A549 (cell line): ENCODE results near the gene PSMB4. TPM values are rescaled to one million over a fixed set of nuclear protein-coding genes. Genes with fewer than 3 reads are reported as not detected.

Experiments used
- ATAC-seq, 2 experiments: fragments of 200-7000 bp in 1 of 2; fragments of >200 bp in 1 of 2; cut with Nextera tagmentation in 1 of 2; cut with Tn5 transposase in 1 of 2; 3 replicates each; pipeline versions ENCODE4 v1.8.0 to v1.9.1; 2018 to 2020; ENCODE audit warnings: mild to moderate bottlenecking in 1 of 2, moderate library complexity in 1 of 2
- CTCF ChIA-PET: fragments of 300-600 bp; sonication (Branson Sonifier 250); formaldehyde crosslinking; extraction: SDS; loops from one replicate; lab custom pipeline; 2021; ENCODE audit warnings: antibody characterized with exemption, inconsistent platforms; lab: Yijun Ruan, JAX
- POLR2A ChIA-PET: fragments of 350-600 bp; formaldehyde crosslinking; extraction: SDS; loops from one replicate; lab custom pipeline; 2021; ENCODE audit warnings: antibody characterized with exemption, inconsistent platforms; lab: Yijun Ruan, JAX
- DNase-seq, 2 experiments: peaks; one replicate each; pipeline versions ENCODE4 v3.0.0 to v3.0.0-alpha.2; 2011 to 2016; ENCODE audit warnings: low read depth in 1 of 2, low spot score in 1 of 2
- FAIRE-seq: peaks from 2 replicates; lab custom pipeline; 2011; peaks lifted over from hg19 to GRCh38; lab: Jason Lieb, UNC
- H3K27ac ChIP-seq, 2 experiments: fragments of >200 bp; sonication (Bioruptor Twin); formaldehyde crosslinking; 3 replicates each; pipeline ENCODE4 v1.5.1; 2016 to 2017
- H3K4me1 ChIP-seq: fragments of >200 bp; sonication (Bioruptor Twin); formaldehyde crosslinking; 3 replicates; pipeline ENCODE4 v1.6.1; 2016
- H3K4me2 ChIP-seq: fragments of >200 bp; sonication (Bioruptor Twin); formaldehyde crosslinking; 3 replicates; pipeline ENCODE4 v1.6.1; 2016
- H3K4me3 ChIP-seq: fragments of >200 bp; sonication (Bioruptor Twin); formaldehyde crosslinking; 3 replicates; pipeline ENCODE4 v1.5.1; 2016
- H3K9me3 ChIP-seq: fragments of >200 bp; sonication (Bioruptor Twin); formaldehyde crosslinking; 3 replicates; pipeline ENCODE4 v1.6.1; 2016
- ATOH8 ChIP-seq: fragments of 250-450 bp; sonication (Bioruptor Pico); IDR thresholded peaks from 2 replicates; pipeline ENCODE4 v1.5.0; 2020; ENCODE audit warnings: low read depth, mild to moderate bottlenecking, moderate library complexity
- BHLHE40 ChIP-seq: IDR thresholded peaks from 2 replicates; pipeline ENCODE4 v1.6.1; 2012; ENCODE audit warnings: low read depth, low read length, inconsistent platforms
- E2F6 ChIP-seq: IDR thresholded peaks from 2 replicates; pipeline ENCODE4 v1.6.1; 2012; ENCODE audit warnings: low read depth, borderline replicate concordance
- EHF ChIP-seq: fragments of 250-450 bp; sonication (Bioruptor Pico); IDR thresholded peaks from 2 replicates; pipeline ENCODE4 v1.5.0; 2020; ENCODE audit warnings: mild to moderate bottlenecking
- FOSB ChIP-seq: fragments of 250-450 bp; sonication (Bioruptor Pico); IDR thresholded peaks from 2 replicates; pipeline ENCODE4 v1.5.0; 2020; ENCODE audit warnings: mild to moderate bottlenecking, moderate library complexity
- FOSL2 ChIP-seq, 2 experiments: fragments of 450-650 bp in 1 of 2; fragments of >200 bp in 1 of 2; sonication (Bioruptor Twin) in 1 of 2; formaldehyde crosslinking; IDR thresholded peaks; 2 replicates each; pipeline versions ENCODE4 v1.5.0 to v1.6.1; 2016 to 2020; ENCODE audit warnings: mild to moderate bottlenecking in 1 of 2, moderate library complexity in 1 of 2
- FOXS1 ChIP-seq: fragments of 250-450 bp; sonication (Bioruptor Pico); IDR thresholded peaks from 2 replicates; pipeline ENCODE4 v1.5.0; 2020; ENCODE audit warnings: mild to moderate bottlenecking, moderate library complexity
- HOXB5 ChIP-seq: fragments of 250-450 bp; sonication (Bioruptor Pico); IDR thresholded peaks from 2 replicates; pipeline ENCODE4 v1.5.0; 2020; ENCODE audit warnings: mild to moderate bottlenecking, moderate library complexity
- MAFK ChIP-seq: fragments of 450-650 bp; IDR thresholded peaks from 2 replicates; pipeline ENCODE4 v1.6.1; 2014; ENCODE audit not compliant: partially characterized antibody
- MAZ ChIP-seq: fragments of 150-350 bp; IDR thresholded peaks from 2 replicates; pipeline ENCODE4 v1.6.1; 2014; ENCODE audit warnings: antibody characterized with exemption, low read depth, low read length, borderline replicate concordance
- PBX3 ChIP-seq: IDR thresholded peaks from 2 replicates; pipeline ENCODE4 v1.6.1; 2012
- RAD21 ChIP-seq, 2 experiments: fragments of >200 bp in 1 of 2; sonication (Bioruptor Twin) in 1 of 2; formaldehyde crosslinking in 1 of 2; IDR thresholded peaks in 1 of 2; conservative IDR thresholded peaks in 1 of 2; 2 replicates in 1 of 2; 3 replicates in 1 of 2; pipeline ENCODE4 v1.6.1; 2012 to 2018; ENCODE audit warnings: inconsistent platforms in 1 of 2
- RCOR1 ChIP-seq: fragments of 150-350 bp; IDR thresholded peaks from 2 replicates; pipeline ENCODE4 v1.6.1; 2014; ENCODE audit warnings: antibody characterized with exemption, low read length, low read depth
- RFX5 ChIP-seq: fragments of 450-650 bp; IDR thresholded peaks from 2 replicates; pipeline ENCODE4 v1.7.1; 2014; ENCODE audit warnings: antibody characterized with exemption, mild to moderate bottlenecking, moderate library complexity
- RNF2 ChIP-seq: fragments of 200-600 bp; sonication (generic); IDR thresholded peaks from 2 replicates; pipeline ENCODE4 v1.6.1; 2016; ENCODE audit warnings: low read depth, mild to moderate bottlenecking, antibody characterized with exemption, moderate library complexity, borderline replicate concordance
- SMC3 ChIP-seq: fragments of >200 bp; sonication (Bioruptor Twin); formaldehyde crosslinking; IDR thresholded peaks from 3 replicates; pipeline ENCODE4 v1.6.1; 2018; ENCODE audit warnings: inconsistent platforms
- SREBF2 ChIP-seq: fragments of 450-650 bp; IDR thresholded peaks from 2 replicates; pipeline ENCODE4 v1.6.1; 2014; ENCODE audit warnings: mild to moderate bottlenecking, moderate library complexity
- ZFP36 ChIP-seq: fragments of 450-650 bp; IDR thresholded peaks from 2 replicates; pipeline ENCODE4 v1.6.1; 2014; ENCODE audit warnings: borderline replicate concordance; ENCODE audit not compliant: partially characterized antibody
- ZNF302 ChIP-seq: fragments of 250-450 bp; sonication (Bioruptor Pico); IDR thresholded peaks from 2 replicates; pipeline ENCODE4 v1.9.0; 2021; ENCODE audit warnings: inconsistent platforms, mild to moderate bottlenecking, moderate library complexity
- WGBS: methylation state at CpG from one replicate; pipeline ENCODE4 v1.1.6; 2017; ENCODE audit errors: missing lambda C conversion rate; 5-methylcytosine and 5-hydroxymethylcytosine counted together
- polyA plus RNA-seq, 4 experiments: library from polyadenylated mRNA; depleted of rRNA in 3 of 4; stranded (reverse); fragments of >200 nt; fragmentation: RNase III in 1 of 4; extraction: RNeasy Plus Mini Kit Qiagen cat#74134 plus additional on column Dnase treatment in 1 of 4; gene quantifications; 2 replicates in 3 of 4; 3 replicates in 1 of 4; pipeline ENCODE4 v1.2.3, GENCODE V29; 2011 to 2017
- small RNA-seq, 6 experiments: library from RNA; depleted of rRNA; stranded (forward); fragments of <200 nt; gene quantifications; one replicate each; pipeline ENCODE3, GENCODE V24; 2012
- TF ChIP-seq, protein P1 (sequence below): fragments of >200 bp; sonication (Bioruptor Twin); formaldehyde crosslinking; IDR thresholded peaks from 3 replicates; pipeline ENCODE4 v1.5.1; 2016

PSMB4 gene
- polyA plus RNA-seq, 2 of the 4 experiments (the other 2 are of a cell fraction) = 383 to 405 TPM

DNA sequence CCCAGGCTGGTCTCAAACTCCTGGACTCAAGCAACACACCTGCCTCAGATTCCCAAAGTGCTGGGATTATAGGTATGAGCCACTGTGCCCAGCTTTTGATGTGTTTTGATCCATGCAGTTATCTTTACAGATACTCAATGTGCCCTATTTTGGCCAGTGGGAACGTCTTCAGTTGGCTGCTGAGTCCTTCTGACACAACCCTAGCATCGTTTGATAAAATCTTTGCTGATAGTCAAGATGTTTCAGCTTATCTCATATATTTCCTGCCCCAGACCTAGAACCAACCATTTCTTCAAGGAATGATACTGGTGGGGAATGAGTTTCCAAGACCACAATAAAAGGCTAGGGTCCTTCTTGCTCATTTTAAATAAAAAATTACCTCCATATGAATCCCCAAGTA lies 48.3 kb downstream of the PSMB4 start:
- ChIA-PET CTCF (interaction anchor here (1.2 to 2.1 kb wide), 2 partner anchors 286 to 389 kb away, joined by 3 to 12 read pairs; no protein-coding TSS in a partner anchor), POLR2A (no interaction called here)
- H3K4me3 ChIP-seq = no peak overlapping the region
- TF ChIP-seq FOSB (CRISPR knock-in tag) (no peak), SREBF2 (no peak), ATOH8 (CRISPR knock-in tag) (no peak), RAD21 (conservative IDR thresholded peaks at IDR 0.05 in 1 of 2, IDR thresholded peaks at IDR 0.05 in 1 of 2) (no peak), MAFK (no peak), FOXS1 (no peak), RCOR1 (no peak), SMC3 (no peak), RFX5 (no peak), EHF (CRISPR knock-in tag) (no peak), ZFP36 (no peak), MAZ (no peak), ZNF302 (CRISPR knock-in tag) (no peak), FOSL2 (IDR thresholded peaks at IDR 0.05) (no peak), FOSL2 (CRISPR knock-in tag; IDR thresholded peaks at IDR 0.05) (no peak), E2F6 (no peak), PBX3 (no peak), BHLHE40 (no peak), HOXB5 (CRISPR knock-in tag) (no peak), RNF2 (no peak)
- TF ChIP-seq, protein P1, sequence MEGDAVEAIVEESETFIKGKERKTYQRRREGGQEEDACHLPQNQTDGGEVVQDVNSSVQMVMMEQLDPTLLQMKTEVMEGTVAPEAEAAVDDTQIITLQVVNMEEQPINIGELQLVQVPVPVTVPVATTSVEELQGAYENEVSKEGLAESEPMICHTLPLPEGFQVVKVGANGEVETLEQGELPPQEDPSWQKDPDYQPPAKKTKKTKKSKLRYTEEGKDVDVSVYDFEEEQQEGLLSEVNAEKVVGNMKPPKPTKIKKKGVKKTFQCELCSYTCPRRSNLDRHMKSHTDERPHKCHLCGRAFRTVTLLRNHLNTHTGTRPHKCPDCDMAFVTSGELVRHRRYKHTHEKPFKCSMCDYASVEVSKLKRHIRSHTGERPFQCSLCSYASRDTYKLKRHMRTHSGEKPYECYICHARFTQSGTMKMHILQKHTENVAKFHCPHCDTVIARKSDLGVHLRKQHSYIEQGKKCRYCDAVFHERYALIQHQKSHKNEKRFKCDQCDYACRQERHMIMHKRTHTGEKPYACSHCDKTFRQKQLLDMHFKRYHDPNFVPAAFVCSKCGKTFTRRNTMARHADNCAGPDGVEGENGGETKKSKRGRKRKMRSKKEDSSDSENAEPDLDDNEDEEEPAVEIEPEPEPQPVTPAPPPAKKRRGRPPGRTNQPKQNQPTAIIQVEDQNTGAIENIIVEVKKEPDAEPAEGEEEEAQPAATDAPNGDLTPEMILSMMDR = no peak
- H3K27ac ChIP-seq = no peak overlapping the region
- H3K4me1 ChIP-seq = peaks cover 20% of the 10 kb centered on the region; the same call in 2 of the 3 replicates
- no peak for FAIRE-seq
- no peak for ATAC-seq
- WGBS = 91% methylated on average over 2 of the region's 2 CpGs
- DNase-seq = no peak
- no peaks in the 10 kb centered on the region for H3K9me3 ChIP-seq
- no peak overlapping the region for H3K4me2 ChIP-seq

Small RNA genes within 50 kb of the gene (small RNA-seq; reads per million reads assigned to genes)
- 0 to 0.69 (median 0.29) reads per million in 6 experiments for gene RNY4P25

Other genes starting within 250 kb of the PSMB4 start
- gene TNFAIP8L2, start 242.9 kb upstream of the PSMB4 start, polyA plus RNA-seq (2011; rRNA removed) = not detected in 2 replicates
- gene TNFAIP8L2, start 242.9 kb upstream of the PSMB4 start, polyA plus RNA-seq (2017; fragmentation: RNase III; extraction: RNeasy Plus Mini Kit Qiagen cat#74134 plus additional on column Dnase treatment) = not detected in 3 replicates
- 10.5 and 11.6 TPM in 2 replicates for gene LYSMD1, start 233.7 kb upstream of the PSMB4 start, polyA plus RNA-seq (2011; rRNA removed)
- gene LYSMD1, start 233.7 kb upstream of the PSMB4 start, polyA plus RNA-seq (2017; fragmentation: RNase III; extraction: RNeasy Plus Mini Kit Qiagen cat#74134 plus additional on column Dnase treatment) = 7.0 to 7.3 TPM (median 7.3 TPM) in 3 replicates
- gene SCNM1, start 233.4 kb upstream of the PSMB4 start, polyA plus RNA-seq (2011; rRNA removed) = 27.9 and 29.3 TPM in 2 replicates
- gene SCNM1, start 233.4 kb upstream of the PSMB4 start, polyA plus RNA-seq (2017; fragmentation: RNase III; extraction: RNeasy Plus Mini Kit Qiagen cat#74134 plus additional on column Dnase treatment) = 29.5 to 31.7 TPM (median 30.9 TPM) in 3 replicates
- gene TMOD4, start 223.6 kb upstream of the PSMB4 start, polyA plus RNA-seq (2011; rRNA removed) = 0.30 TPM in 1 of 2 replicates, not detected in the other
- 0.29 to 0.49 TPM in 2 of 3 replicates, not detected in the other for gene TMOD4, start 223.6 kb upstream of the PSMB4 start, polyA plus RNA-seq (2017; fragmentation: RNase III; extraction: RNeasy Plus Mini Kit Qiagen cat#74134 plus additional on column Dnase treatment)
- gene VPS72, start 209.4 kb upstream of the PSMB4 start, polyA plus RNA-seq (2011; rRNA removed) = 64.4 and 81.2 TPM in 2 replicates
- gene VPS72, start 209.4 kb upstream of the PSMB4 start, polyA plus RNA-seq (2017; fragmentation: RNase III; extraction: RNeasy Plus Mini Kit Qiagen cat#74134 plus additional on column Dnase treatment) = 49.7 to 50.8 TPM (median 49.8 TPM) in 3 replicates
- 129 and 183 TPM in 2 replicates for gene PIP5K1A, start 201.0 kb upstream of the PSMB4 start, polyA plus RNA-seq (2011; rRNA removed)
- 46.8 to 50.0 TPM (median 49.4 TPM) in 3 replicates for gene PIP5K1A, start 201.0 kb upstream of the PSMB4 start, polyA plus RNA-seq (2017; fragmentation: RNase III; extraction: RNeasy Plus Mini Kit Qiagen cat#74134 plus additional on column Dnase treatment)
- gene PSMD4, start 144.8 kb upstream of the PSMB4 start, polyA plus RNA-seq (2011; rRNA removed) = 241 and 265 TPM in 2 replicates
- gene PSMD4, start 144.8 kb upstream of the PSMB4 start, polyA plus RNA-seq (2017; fragmentation: RNase III; extraction: RNeasy Plus Mini Kit Qiagen cat#74134 plus additional on column Dnase treatment) = 207 to 218 TPM (median 210 TPM) in 3 replicates
- gene ZNF687, start 117.3 kb upstream of the PSMB4 start, polyA plus RNA-seq (2011; rRNA removed) = 14.0 and 14.3 TPM in 2 replicates
- 16.3 to 18.4 TPM (median 17.5 TPM) in 3 replicates for gene ZNF687, start 117.3 kb upstream of the PSMB4 start, polyA plus RNA-seq (2017; fragmentation: RNase III; extraction: RNeasy Plus Mini Kit Qiagen cat#74134 plus additional on column Dnase treatment)
- gene PI4KB, start 72.2 kb upstream of the PSMB4 start, polyA plus RNA-seq (2011; rRNA removed) = 34.4 and 37.7 TPM in 2 replicates
- gene PI4KB, start 72.2 kb upstream of the PSMB4 start, polyA plus RNA-seq (2017; fragmentation: RNase III; extraction: RNeasy Plus Mini Kit Qiagen cat#74134 plus additional on column Dnase treatment) = 26.3 to 27.6 TPM (median 26.8 TPM) in 3 replicates
- gene RFX5, start 52.3 kb upstream of the PSMB4 start, polyA plus RNA-seq (2011; rRNA removed) = 55.9 and 70.0 TPM in 2 replicates
- gene RFX5, start 52.3 kb upstream of the PSMB4 start, polyA plus RNA-seq (2017; fragmentation: RNase III; extraction: RNeasy Plus Mini Kit Qiagen cat#74134 plus additional on column Dnase treatment) = 49.7 to 60.1 TPM (median 59.2 TPM) in 3 replicates
- 28.6 and 35.4 TPM in 2 replicates for gene SELENBP1, start 26.9 kb upstream of the PSMB4 start, polyA plus RNA-seq (2011; rRNA removed)
- 9.0 to 12.8 TPM (median 12.6 TPM) in 3 replicates for gene SELENBP1, start 26.9 kb upstream of the PSMB4 start, polyA plus RNA-seq (2017; fragmentation: RNase III; extraction: RNeasy Plus Mini Kit Qiagen cat#74134 plus additional on column Dnase treatment)
- 44.1 and 64.0 TPM in 2 replicates for gene POGZ, start 59.9 kb downstream of the PSMB4 start, polyA plus RNA-seq (2011; rRNA removed)
- 20.8 to 22.0 TPM (median 21.9 TPM) in 3 replicates for gene POGZ, start 59.9 kb downstream of the PSMB4 start, polyA plus RNA-seq (2017; fragmentation: RNase III; extraction: RNeasy Plus Mini Kit Qiagen cat#74134 plus additional on column Dnase treatment)
- 1.8 and 2.1 TPM in 2 replicates for gene CGN, start 111.8 kb downstream of the PSMB4 start, polyA plus RNA-seq (2011; rRNA removed)
- gene CGN, start 111.8 kb downstream of the PSMB4 start, polyA plus RNA-seq (2017; fragmentation: RNase III; extraction: RNeasy Plus Mini Kit Qiagen cat#74134 plus additional on column Dnase treatment) = 2.3 to 3.0 TPM (median 2.4 TPM) in 3 replicates
- 24.5 and 27.5 TPM in 2 replicates for gene TUFT1, start 140.7 kb downstream of the PSMB4 start, polyA plus RNA-seq (2011; rRNA removed)
- gene TUFT1, start 140.7 kb downstream of the PSMB4 start, polyA plus RNA-seq (2017; fragmentation: RNase III; extraction: RNeasy Plus Mini Kit Qiagen cat#74134 plus additional on column Dnase treatment) = 21.1 to 31.1 TPM (median 26.7 TPM) in 3 replicates
- gene SNX27, start 212.5 kb downstream of the PSMB4 start, polyA plus RNA-seq (2011; rRNA removed) = 29.1 and 30.5 TPM in 2 replicates
- gene SNX27, start 212.5 kb downstream of the PSMB4 start, polyA plus RNA-seq (2017; fragmentation: RNase III; extraction: RNeasy Plus Mini Kit Qiagen cat#74134 plus additional on column Dnase treatment) = 11.0 to 13.6 TPM (median 12.8 TPM) in 3 replicates